Measurements from ENCODE around the gene GPR84.

- no peak for TF ChIP-seq EP300 (IDR thresholded peaks at IDR 0.05; ENCODE audit: low read length)
- no peak for TF ChIP-seq REST (IDR thresholded peaks at IDR 0.05; ENCODE audit: borderline replicate concordance)
- TF ChIP-seq REST (CRISPR knock-in tag; IDR thresholded peaks at IDR 0.05; ENCODE audit: low read depth), result no peak
- no peak for TF ChIP-seq MBD2 (IDR thresholded peaks at IDR 0.05; ENCODE audit: borderline replicate concordance, low read depth)
- TF ChIP-seq NR2C1 (IDR thresholded peaks at IDR 0.05), result no peak
- no peak for TF ChIP-seq NR2C1 (tag; IDR thresholded peaks at IDR 0.05)
- TF ChIP-seq JUND (IDR thresholded peaks at IDR 0.05; ENCODE audit: borderline replicate concordance, low read depth, low read length), result no peak
- TF ChIP-seq JUND (tag; IDR thresholded peaks at IDR 0.05; ENCODE audit: borderline replicate concordance, low read depth, low read length), result no peak
- no peak for TF ChIP-seq IRF1 (CRISPR knock-in tag; IDR thresholded peaks at IDR 0.05; ENCODE audit: borderline replicate concordance)
- no peak for TF ChIP-seq CTCF (IDR thresholded peaks at IDR 0.05 in 2 of 3, conservative IDR thresholded peaks at IDR 0.05 in 1 of 3; ENCODE audit: insufficient read depth in 2 of 3, low read depth in 1 of 3, low read length in 3 of 3)
- TF ChIP-seq HIVEP1 (CRISPR knock-in tag; IDR thresholded peaks at IDR 0.05), result no peak
- TF ChIP-seq CEBPZ (IDR thresholded peaks at IDR 0.05; ENCODE audit: borderline replicate concordance, low read depth, low read length), result no peak
- no peak for TF ChIP-seq BRCA1 (IDR thresholded peaks at IDR 0.05)
- no peak for TF ChIP-seq BRCA1 (CRISPR knock-in tag; IDR thresholded peaks at IDR 0.05)
Measured at GRCh38 chr12:54363047-54363446, 1.2 kb downstream of the GPR84 start.

Data from K562 (cell line).